Endothelial cell of umbilical vein (primary cell): ENCODE data around the gene PLXND1. TPM values are rescaled to one million over a fixed set of nuclear protein-coding genes. Genes with fewer than 3 reads are reported as not detected.

ENCODE experiments used
- BruUV-seq: library from RNA; stranded (reverse); fragments of 400-500 nt; replicated peaks from 2 replicates; lab custom pipeline; 2021; lab: Mats Ljungman, UMichigan
- CTCF ChIA-PET: fragments of 300-600, 350-600 bp; sonication (Branson Sonifier 250); formaldehyde crosslinking; loops from one replicate; lab custom pipeline; 2021; ENCODE audit warnings: antibody characterized with exemption, inconsistent platforms; lab: Charles Lee
- POLR2A ChIA-PET: fragments of 300-600, 350-600 bp; sonication (Branson Sonifier 250); formaldehyde crosslinking; loops from one replicate; lab custom pipeline; 2021; ENCODE audit warnings: antibody characterized with exemption, inconsistent platforms; lab: Charles Lee
- DNase-seq: peaks from one replicate; pipeline ENCODE4 v3.0.0-alpha.2; 2011; ENCODE audit warnings: low read depth, low spot score
- FAIRE-seq: peaks from 2 replicates; lab custom pipeline; 2011; peaks lifted over from hg19 to GRCh38; lab: Jason Lieb, UNC
- H2AFZ ChIP-seq: 2 replicates; pipeline ENCODE4 v1.6.0; 2012; ENCODE audit warnings: low read depth, low read length, control low read depth, inconsistent platforms
- H3K27ac ChIP-seq: 2 replicates; pipeline ENCODE4 v1.5.1; 2011; ENCODE audit warnings: low read depth, mild to moderate bottlenecking, control low read depth, low read length, moderate library complexity; ENCODE audit not compliant: insufficient read depth
- H3K27me3 ChIP-seq, 2 experiments: 2 replicates each; pipeline versions ENCODE4 v1.6.0 to v1.6.1; 2011; ENCODE audit warnings: low read length in 2 of 2, mixed read lengths in 1 of 2; ENCODE audit not compliant: control insufficient read depth in 2 of 2, insufficient read depth in 2 of 2
- H3K36me3 ChIP-seq, 2 experiments: 2 replicates in 1 of 2; 3 replicates in 1 of 2; pipeline ENCODE4 v1.5.1; 2011; ENCODE audit warnings: low read length in 2 of 2, mild to moderate bottlenecking in 1 of 2, moderate library complexity in 1 of 2; ENCODE audit not compliant: control insufficient read depth in 2 of 2, insufficient read depth in 2 of 2; ENCODE audit errors: extremely low read depth in 1 of 2
- H3K4me1 ChIP-seq: 3 replicates; pipeline ENCODE4 v1.5.1; 2011; ENCODE audit warnings: mild to moderate bottlenecking, low read length; ENCODE audit not compliant: control insufficient read depth, insufficient read depth; ENCODE audit errors: extremely low read depth
- H3K4me2 ChIP-seq: 2 replicates; pipeline ENCODE4 v1.6.1; 2011; ENCODE audit warnings: low read length, control low read depth, mixed read lengths; ENCODE audit not compliant: insufficient read depth
- H3K4me3 ChIP-seq, 3 experiments: fragments of 200-600 bp in 1 of 3; sonication (generic), shearing (Covaris generic) in 1 of 3; replicated peaks in 1 of 3; 2 replicates each; pipeline ENCODE4 v1.5.1; 2011 to 2016; ENCODE audit warnings: control low read depth in 3 of 3, low read length in 3 of 3, mild to moderate bottlenecking in 2 of 3, inconsistent platforms in 1 of 3, low read depth in 1 of 3, moderate library complexity in 1 of 3; ENCODE audit not compliant: insufficient read depth in 1 of 3
- H3K79me2 ChIP-seq: 2 replicates; pipeline ENCODE4 v1.6.0; 2012; ENCODE audit warnings: low read length, inconsistent platforms; ENCODE audit not compliant: control insufficient read depth, insufficient read depth
- H3K9ac ChIP-seq: replicated peaks from 2 replicates; pipeline ENCODE3; 2011; ENCODE audit warnings: low read length, control low read depth; ENCODE audit not compliant: insufficient read depth; ENCODE audit errors: extremely low read depth
- H3K9me1 ChIP-seq: replicated peaks from 3 replicates; pipeline ENCODE4 v1.6.0; 2011; ENCODE audit warnings: mild to moderate bottlenecking, low read length; ENCODE audit not compliant: control insufficient read depth, insufficient read depth; ENCODE audit errors: extremely low read depth
- H3K9me3 ChIP-seq: replicated peaks from 2 replicates; pipeline ENCODE4 v1.5.1; 2012; ENCODE audit warnings: low read length, inconsistent platforms; ENCODE audit not compliant: control insufficient read depth, insufficient read depth
- H4K20me1 ChIP-seq: replicated peaks from 2 replicates; pipeline ENCODE3; 2011; ENCODE audit warnings: mild to moderate bottlenecking, low read length; ENCODE audit not compliant: control insufficient read depth, insufficient read depth; ENCODE audit errors: extremely low read depth
- CTCF ChIP-seq, 2 donors: IDR thresholded peaks; 1 replicate in 1 of 2; 2 replicates in 1 of 2; pipeline ENCODE4 v1.5.1; 2011; ENCODE audit warnings: low read length in 2 of 2, mild to moderate bottlenecking in 2 of 2, moderate library complexity in 2 of 2, control low read depth in 1 of 2, inconsistent platforms in 1 of 2, low read depth in 1 of 2; ENCODE audit not compliant: insufficient read depth in 1 of 2; ENCODE audit errors: extremely low read depth in 1 of 2
- EZH2 ChIP-seq: IDR thresholded peaks from 2 replicates; pipeline ENCODE4 v1.6.1; 2012; ENCODE audit warnings: borderline replicate concordance, low read depth, mild to moderate bottlenecking, moderate library complexity, low read length, inconsistent platforms; ENCODE audit not compliant: severe bottlenecking
- FOS ChIP-seq: IDR thresholded peaks from 2 replicates; pipeline ENCODE4 v1.6.1; 2011; ENCODE audit warnings: mild to moderate bottlenecking, low read length, moderate library complexity, borderline replicate concordance; ENCODE audit not compliant: insufficient read depth
- GATA2 ChIP-seq: IDR thresholded peaks from 2 replicates; pipeline ENCODE4 v1.7.0; 2011; ENCODE audit warnings: low read depth, mild to moderate bottlenecking, moderate library complexity, mixed read lengths, low read length; ENCODE audit not compliant: insufficient read length, insufficient read depth
- JUN ChIP-seq: IDR thresholded peaks from 2 replicates; pipeline ENCODE4 v1.6.1; 2011; ENCODE audit warnings: borderline replicate concordance, low read depth; ENCODE audit not compliant: insufficient read length, insufficient read depth
- MYC ChIP-seq: IDR thresholded peaks from one replicate; pipeline ENCODE4 v1.6.1; 2011; ENCODE audit warnings: mild to moderate bottlenecking, low read depth, low read length
- POLR2A ChIP-seq: IDR thresholded peaks from 2 replicates; pipeline ENCODE4 v1.6.1; 2012; ENCODE audit warnings: low read depth, mild to moderate bottlenecking, control low read depth, low read length
- POLR2AphosphoS5 ChIP-seq: IDR thresholded peaks from 2 replicates; pipeline ENCODE4 v1.6.1; 2012; ENCODE audit warnings: low read depth, mild to moderate bottlenecking, control low read depth, low read length, moderate library complexity; ENCODE audit not compliant: insufficient read depth
- dilution Hi-C: fragments of 300-500 bp; cut with MboI; formaldehyde crosslinking; loops from one replicate; pipeline ENCODE4 v1.15.0; 2019; ENCODE audit warnings: low sequenced_read_pairs; ENCODE audit not compliant: extremely low pct_ligation_motif_present
- intact Hi-C: fragments of 100-400 bp; cut with micrococcal nuclease; formaldehyde crosslinking; loops from one replicate; pipeline ENCODE4 v1.10.0; 2022
- polyA plus RNA-seq, 4 experiments: library from polyadenylated mRNA; depleted of rRNA in 3 of 4; stranded (reverse) in 3 of 4; unstranded in 1 of 4; fragments of >200 nt; gene quantifications; 2 replicates each; pipeline versions ENCODE4 v1.2.1 to v1.2.3, GENCODE V29; 2011 to 2012; ENCODE audit warnings: missing spikeins in 1 of 4
- total RNA-seq: library from RNA; stranded (reverse); gene quantifications from 2 replicates; pipeline ENCODE4 v1.2.3, GENCODE V29; 2021
- TF ChIP-seq, protein P1 (sequence below): IDR thresholded peaks from 2 replicates; pipeline ENCODE4 v1.6.1; 2011; ENCODE audit not compliant: insufficient read depth, insufficient read length

Gene PLXND1
- total and polyA plus RNA-seq, 2 donors (not counting 3 experiments of a cell fraction or from before 2014, with no cell fraction given): 300 to 834 TPM

GRCh38 chr3:129518581-129518980 is 87.9 kb downstream of the PLXND1 start:
- intact Hi-C loops (no loop called here), dilution Hi-C loops (no loop called here)
- Histone ChIP-seq H3K9ac (no peak overlapping the region), H2AFZ (no peak overlapping the region), H3K9me3 (no peaks in the 10 kb centered on the region), H4K20me1 (no peaks in the 10 kb centered on the region), H3K4me2 (no peak overlapping the region), H3K4me3 (no peak overlapping the region), H3K27me3 (no peaks in the 10 kb centered on the region), H3K36me3 (peaks cover 0 to 10% of the 10 kb centered on the region in 2 experiments), H3K79me2 (no peaks in the 10 kb centered on the region), H3K4me1 (no peaks in the 10 kb centered on the region), H3K27ac (no peak overlapping the region), H3K9me1 (no peaks in the 10 kb centered on the region)
- no peak for FAIRE-seq
- CTCF ChIA-PET: interaction anchor here (1.4 kb wide), 1 partner anchor 16 kb away, joined by 6 read pairs; no protein-coding TSS in a partner anchor
- POLR2A ChIA-PET: no interaction called here
- TF ChIP-seq EZH2: no peak
- TF ChIP-seq MYC: no peak
- TF ChIP-seq JUN: no peak
- no peak for TF ChIP-seq GATA2
- no peak for TF ChIP-seq POLR2A
- TF ChIP-seq FOS: no peak
- TF ChIP-seq CTCF (IDR thresholded peaks at IDR 0.05; ENCODE audit: extremely low read depth in 1 of 2, insufficient read depth in 1 of 2, low read depth in 1 of 2, low read length in 2 of 2): no peak
- TF ChIP-seq, protein P1, sequence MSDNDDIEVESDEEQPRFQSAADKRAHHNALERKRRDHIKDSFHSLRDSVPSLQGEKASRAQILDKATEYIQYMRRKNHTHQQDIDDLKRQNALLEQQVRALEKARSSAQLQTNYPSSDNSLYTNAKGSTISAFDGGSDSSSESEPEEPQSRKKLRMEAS: no peak
- no peak for TF ChIP-seq POLR2AphosphoS5
- no TSS peak for BruUV-seq
- DNase-seq: no peak
